GM18951 (cell line): ENCODE measurements around the gene ZNF394.
"Not testable (repeated sequence)": the region's sequence is repeated elsewhere in the genome, so short reads cannot be mapped to it uniquely, and the experiment has no call there.

Experiments used
- POLR2A ChIP-seq: IDR thresholded peaks from 4 replicates; pipeline ENCODE4 v1.6.1; 2011; ENCODE audit warnings: mild to moderate bottlenecking; ENCODE audit not compliant: insufficient read length, insufficient read depth; ENCODE audit errors: extremely low read depth
- in situ Hi-C: fragments of 300-500 bp; cut with MboI; formaldehyde crosslinking; loops from one replicate; pipeline ENCODE4 v1.12.0; 2022; ENCODE audit warnings: low sequenced_read_pairs, mixed read lengths, inconsistent platforms; ENCODE audit not compliant: unreplicated experiment

The ZNF394 gene

GRCh38 chr7:99504603-99505323 is 4.7 kb upstream of the ZNF394 start, which contains the start of gene ZKSCAN5:
ZKSCAN5 (plus strand) TSS chr7:99504662; CDS start chr7:99506045, 1,383 bp downstream.
- in situ Hi-C loops, result no loop called here
- peak; percentile 69 for TF ChIP-seq POLR2A

- peak; percentile 10 for TF ChIP-seq POLR2A
- in situ Hi-C loops, result no loop called here
Measured at GRCh38 chr7:99504281-99504602, 4.2 kb upstream of the ZNF394 start.

GRCh38 chr7:99501236-99501635 is 1.2 kb upstream of the ZNF394 start:
- in situ Hi-C loops, result not testable (repeated sequence)

GRCh38 chr7:99500637-99501009 is 542 bp upstream of the ZNF394 start:
- in situ Hi-C loops, result no loop called here
- no peak for TF ChIP-seq POLR2A

- no peak for TF ChIP-seq POLR2A
- in situ Hi-C loops, result no loop called here
Measured at GRCh38 chr7:99499371-99499720, 735 bp downstream of the ZNF394 start.

GRCh38 chr7:99498546-99498944 is 1.5 kb downstream of the ZNF394 start:
- in situ Hi-C loops, result no loop called here
- no peak for TF ChIP-seq POLR2A

- in situ Hi-C loops, result no loop called here
- no peak for TF ChIP-seq POLR2A
Measured at GRCh38 chr7:99497766-99498545, 2.1 kb downstream of the ZNF394 start.

GRCh38 chr7:99493823-99494222 is 6.3 kb downstream of the ZNF394 start:
- in situ Hi-C loops, result no loop called here
- no peak for TF ChIP-seq POLR2A

GRCh38 chr7:99490878-99491277 is 9.2 kb downstream of the ZNF394 start:
- in situ Hi-C loops, result no loop called here
- no peak for TF ChIP-seq POLR2A

- in situ Hi-C loops, result no loop called here
- no peak for TF ChIP-seq POLR2A
Measured at GRCh38 chr7:99489235-99489634, 10.8 kb downstream of the ZNF394 start.

- in situ Hi-C loops, result no loop called here
- no peak for TF ChIP-seq POLR2A
Measured at GRCh38 chr7:99485094-99485493, 15.0 kb downstream of the ZNF394 start.

GRCh38 chr7:99478464-99479440 is 21.3 kb downstream of the ZNF394 start:
- no peak for TF ChIP-seq POLR2A
- in situ Hi-C loops, result no loop called here

- no peak for TF ChIP-seq POLR2A
- in situ Hi-C loops, result no loop called here
Measured at GRCh38 chr7:99476107-99476506, 24.0 kb downstream of the ZNF394 start.
